ENCODE results near the gene DLG1.

Gene DLG1

DNA sequence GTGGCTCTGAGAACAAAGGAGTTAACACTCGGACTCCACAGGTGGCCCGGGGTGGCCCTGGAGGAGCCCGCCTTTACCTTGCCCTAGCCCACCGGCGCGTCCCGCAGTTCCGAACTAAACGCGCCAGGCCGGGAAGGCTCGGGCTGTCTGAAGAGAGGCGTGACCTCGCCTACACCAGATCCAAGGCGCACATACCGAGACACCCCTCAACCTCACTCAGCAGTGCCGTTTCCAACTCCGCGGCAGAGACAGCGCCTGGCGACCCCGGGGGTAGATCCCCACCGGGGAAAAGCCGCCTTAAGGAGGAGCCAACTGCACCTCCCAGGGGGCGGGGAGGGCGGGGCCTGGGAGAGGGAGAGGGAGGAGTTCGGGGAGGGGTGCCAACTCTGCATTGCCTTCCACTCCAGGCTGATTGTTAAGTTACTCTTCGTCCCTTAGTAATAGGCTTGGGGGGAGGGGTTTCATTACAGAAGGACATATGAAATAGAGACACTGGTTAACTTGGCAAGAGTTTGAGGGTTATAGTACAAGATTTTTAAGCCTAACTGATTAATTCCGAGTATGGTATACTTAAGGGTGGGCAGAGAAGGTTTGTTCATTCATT, at the start of gene DLG1:
DLG1 (minus strand) TSS at position 272 of the 604 bp plus-strand sequence. CDS start 1,408 bp downstream, outside the sequence.
- DNase-seq (ENCODE audit: low read depth in 2 of 2), result peak; percentile 76 to 80

DNA sequence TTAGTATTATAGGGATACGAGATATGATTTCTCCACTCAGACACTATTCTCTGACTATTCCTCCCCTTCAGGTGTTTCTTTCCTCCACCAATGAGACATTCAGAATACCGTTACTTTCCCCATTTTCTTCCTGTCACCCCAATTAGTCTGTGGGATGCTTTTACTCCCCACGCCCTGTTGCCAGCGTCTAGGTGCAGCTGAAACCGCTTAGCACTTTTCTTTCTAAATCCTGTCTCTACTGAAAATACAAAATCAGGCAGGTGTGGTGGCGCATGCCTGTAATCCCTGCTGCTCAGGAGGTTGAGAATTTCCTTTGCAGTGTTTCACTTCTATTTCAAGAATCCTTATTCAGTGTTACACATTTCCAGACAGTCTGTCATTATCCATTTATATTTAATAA, 49.6 kb upstream of the DLG1 start:
- DNase-seq (ENCODE audit: low read depth in 2 of 2), result no peak

DNA sequence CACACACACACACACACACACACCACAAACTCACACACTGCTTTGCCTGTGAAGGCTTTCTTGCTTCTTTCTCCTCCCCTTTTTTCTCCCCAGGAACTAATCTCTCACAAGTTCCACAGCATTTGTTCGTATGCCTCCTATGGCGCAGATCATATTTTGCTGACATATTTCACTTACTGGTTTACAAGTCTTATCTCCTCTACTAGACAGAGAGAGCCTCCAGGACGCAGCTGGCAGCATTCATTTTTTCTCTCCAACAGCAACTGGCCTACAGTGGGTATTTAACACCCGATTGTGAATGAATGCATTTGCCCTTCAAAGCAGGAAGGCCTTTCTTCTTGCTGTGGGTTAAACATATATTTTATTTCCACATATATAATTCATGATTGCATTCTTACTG, 47.0 kb upstream of the DLG1 start:
- no peak for DNase-seq (ENCODE audit: low read depth in 2 of 2)

DNA sequence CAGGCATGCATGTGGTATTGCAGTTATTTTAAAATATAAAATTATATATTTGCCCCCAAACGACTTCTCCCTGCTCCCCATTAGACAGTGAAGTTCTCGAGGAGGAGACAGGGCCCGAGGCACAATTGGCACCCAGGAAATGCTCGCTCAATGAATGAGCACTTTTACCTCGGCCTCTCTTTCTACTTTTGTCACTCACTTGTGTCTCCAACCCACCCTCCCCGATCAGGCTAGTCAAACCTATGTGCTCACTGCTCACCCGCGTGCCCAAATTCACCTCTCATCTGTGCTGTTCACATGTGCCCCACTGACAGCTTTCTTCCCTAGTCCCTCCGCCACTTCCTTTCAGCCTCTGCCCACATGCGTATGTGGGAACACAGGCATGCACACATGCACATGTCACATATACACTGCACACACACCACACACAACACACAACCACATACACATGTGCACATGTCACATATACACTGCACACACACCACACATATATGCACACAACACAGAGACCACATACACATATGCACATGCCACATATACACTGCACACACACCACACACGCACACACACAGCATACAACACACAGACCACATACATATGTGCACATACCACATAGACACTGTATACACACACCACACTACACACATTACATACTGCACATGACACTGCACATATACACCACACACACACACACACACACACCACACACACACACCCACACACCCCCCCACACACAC, 46.3 kb upstream of the DLG1 start:
- DNase-seq (ENCODE audit: low read depth in 2 of 2), result no peak

DNA sequence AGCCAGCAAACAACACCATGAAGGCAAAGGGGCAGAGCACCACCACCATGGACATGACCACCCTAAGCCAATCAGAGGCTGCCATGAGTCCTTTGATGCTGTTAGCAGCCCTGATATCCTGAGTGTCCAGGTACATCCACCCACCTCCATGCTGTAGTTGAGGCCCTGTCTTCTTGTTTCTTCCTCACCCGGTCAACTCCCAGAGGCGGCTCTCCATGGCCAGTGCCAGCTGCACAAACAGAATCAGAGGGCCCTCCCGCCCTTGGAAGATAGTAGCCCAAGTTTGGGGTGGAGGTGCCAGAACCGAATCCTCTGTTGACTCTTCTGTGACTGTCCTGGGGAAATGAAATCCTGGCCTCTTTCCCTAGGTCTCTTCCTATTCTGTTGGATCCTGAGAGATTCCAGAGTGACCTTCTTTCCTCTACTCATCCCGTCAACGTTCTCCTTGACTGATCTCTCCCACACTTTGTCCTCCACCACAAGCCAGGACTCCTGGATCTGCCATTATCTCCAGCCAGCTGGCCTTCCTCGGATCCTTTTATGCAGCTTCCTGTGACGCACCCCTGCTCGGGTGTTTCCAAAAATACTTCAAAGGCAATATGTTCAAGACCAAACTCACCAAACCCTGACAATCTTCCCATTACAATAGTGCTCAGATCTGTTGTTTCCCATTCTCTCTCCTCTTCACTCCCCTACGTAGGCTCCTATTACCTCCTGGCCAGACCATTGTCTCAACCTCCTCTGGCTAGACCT, 45.4 kb upstream of the DLG1 start:
- DNase-seq (ENCODE audit: low read depth in 2 of 2), result no peak

DNA sequence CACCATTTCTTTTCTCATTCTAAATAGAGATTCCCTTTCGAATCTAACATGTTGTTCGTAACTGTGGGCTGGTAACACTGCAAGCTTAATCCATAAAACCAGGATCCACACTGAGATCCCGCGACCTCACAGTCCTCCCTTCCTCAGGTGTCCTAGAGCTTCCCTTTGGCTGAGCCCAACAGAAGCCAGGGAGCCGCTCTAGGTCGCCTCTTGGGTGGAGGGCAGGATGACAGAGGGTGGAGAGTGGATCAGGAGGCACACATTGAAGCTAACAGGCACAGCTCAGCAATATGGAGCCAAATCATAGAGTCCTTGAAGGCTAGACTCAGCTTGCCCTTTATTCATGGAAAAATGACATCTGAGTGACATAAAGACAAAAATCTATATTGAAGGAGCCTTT, 44.7 kb upstream of the DLG1 start:
- no peak for DNase-seq (ENCODE audit: low read depth in 2 of 2)

DNA sequence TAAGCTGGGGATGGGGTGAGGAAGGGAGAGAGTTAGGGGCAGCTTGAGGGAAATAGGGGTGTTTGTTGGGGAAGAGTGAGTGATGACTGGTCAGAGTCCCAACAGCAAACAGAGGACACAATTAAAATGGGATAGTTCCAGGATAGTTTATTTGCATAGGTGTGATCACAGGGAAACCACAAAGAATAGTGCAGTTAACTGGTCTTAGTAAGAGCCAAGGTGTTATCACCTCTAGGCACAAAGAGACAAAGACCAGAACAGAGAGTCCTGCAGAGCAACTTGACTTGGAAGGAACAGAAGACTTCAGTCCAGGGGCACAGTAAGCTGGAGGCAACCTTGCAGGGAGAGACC, 42.1 kb upstream of the DLG1 start:
- DNase-seq (ENCODE audit: low read depth in 2 of 2), result no peak

DNA sequence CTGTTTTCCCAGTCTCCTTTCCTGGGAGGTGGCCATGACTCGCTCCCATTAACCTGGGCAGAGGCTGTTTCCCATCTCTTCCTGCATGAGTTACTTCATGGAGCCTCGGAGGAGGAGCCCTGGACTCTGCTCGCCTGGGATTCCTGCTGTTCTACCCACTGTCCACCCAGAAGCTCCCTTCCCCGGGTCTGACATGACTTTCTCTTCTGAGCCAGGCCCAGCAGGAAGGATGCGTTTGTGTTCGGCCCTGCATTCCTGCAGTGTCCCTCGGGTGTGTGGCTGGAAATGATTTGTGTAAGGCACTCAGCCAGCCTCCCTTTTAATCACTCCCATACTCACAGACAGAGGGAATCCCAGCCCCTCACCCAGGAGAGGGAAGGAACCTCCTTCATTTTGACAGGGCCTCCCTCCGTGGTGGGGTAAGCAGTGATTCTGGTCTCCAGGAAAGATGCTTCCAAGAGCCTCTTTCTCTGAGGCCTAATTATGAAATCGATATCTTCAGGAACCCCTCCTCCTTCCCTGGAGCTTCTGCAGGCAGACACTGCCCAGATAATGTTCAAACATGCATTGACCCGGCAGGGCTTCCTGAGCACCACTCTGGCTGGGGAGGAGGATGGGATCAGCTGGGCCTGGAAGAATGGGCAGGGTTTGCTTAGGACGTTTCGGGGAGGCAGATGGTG, 41.6 kb upstream of the DLG1 start:
- no peak for DNase-seq (ENCODE audit: low read depth in 2 of 2)

DNA sequence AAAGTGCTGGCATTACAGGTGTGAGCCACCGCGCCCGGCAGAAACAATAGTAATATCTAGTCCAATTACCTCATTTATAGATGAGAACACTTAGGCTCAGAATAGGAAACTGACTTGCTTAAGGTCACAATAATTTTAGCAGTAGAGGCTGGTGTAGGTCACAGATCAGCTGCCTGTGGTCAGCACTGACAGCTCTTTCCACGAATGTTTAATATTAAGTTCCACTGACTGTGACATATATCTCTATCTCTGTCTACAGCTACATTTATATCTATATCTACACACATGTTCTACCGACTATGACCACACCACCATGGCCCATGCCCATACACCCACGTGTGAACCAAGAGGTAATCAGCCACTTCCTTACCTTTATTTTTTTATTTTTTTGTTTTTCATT, 40.2 kb upstream of the DLG1 start:
- no peak for DNase-seq (ENCODE audit: low read depth in 2 of 2)

DNA sequence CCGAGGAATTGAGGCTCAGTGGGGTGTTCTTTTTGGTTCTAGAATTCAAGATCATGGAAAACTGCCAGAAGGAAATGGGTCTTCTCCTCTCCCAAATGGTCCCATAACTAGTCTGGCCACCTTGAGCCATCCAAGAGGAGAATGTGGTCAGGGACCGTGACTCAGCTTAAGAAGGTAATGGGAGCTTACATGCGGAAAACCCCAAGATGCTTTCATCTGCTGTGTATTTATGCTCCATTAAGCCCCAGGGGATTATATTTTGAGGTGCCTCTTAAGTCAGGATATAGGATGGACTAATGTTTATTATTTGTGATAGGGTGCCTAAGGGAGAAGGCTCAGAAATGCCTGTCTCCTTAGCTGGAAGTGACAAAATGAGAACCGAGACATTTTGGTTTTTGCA, 39.2 kb upstream of the DLG1 start:
- DNase-seq (ENCODE audit: low read depth in 2 of 2), result no peak

DNA sequence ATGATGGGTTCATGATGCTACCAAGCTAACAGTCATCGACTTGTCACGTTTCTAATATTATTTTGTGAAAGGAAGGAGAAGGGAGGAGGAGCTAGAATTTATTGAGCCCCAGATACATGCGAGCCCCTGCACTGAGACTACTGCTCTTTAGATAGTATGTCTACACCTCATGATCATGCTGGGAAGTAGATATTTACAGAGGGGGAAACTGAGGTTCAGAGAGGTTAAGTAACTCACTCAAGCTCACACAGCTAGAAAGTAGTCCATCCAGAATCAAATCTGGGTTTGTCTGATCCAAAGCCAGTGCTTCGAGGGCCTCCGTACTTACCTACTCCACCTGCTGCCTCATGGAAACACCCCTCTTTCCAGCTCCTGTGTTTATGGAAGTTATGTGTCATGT, 38.8 kb upstream of the DLG1 start:
- DNase-seq (ENCODE audit: low read depth in 2 of 2), result no peak

DNA sequence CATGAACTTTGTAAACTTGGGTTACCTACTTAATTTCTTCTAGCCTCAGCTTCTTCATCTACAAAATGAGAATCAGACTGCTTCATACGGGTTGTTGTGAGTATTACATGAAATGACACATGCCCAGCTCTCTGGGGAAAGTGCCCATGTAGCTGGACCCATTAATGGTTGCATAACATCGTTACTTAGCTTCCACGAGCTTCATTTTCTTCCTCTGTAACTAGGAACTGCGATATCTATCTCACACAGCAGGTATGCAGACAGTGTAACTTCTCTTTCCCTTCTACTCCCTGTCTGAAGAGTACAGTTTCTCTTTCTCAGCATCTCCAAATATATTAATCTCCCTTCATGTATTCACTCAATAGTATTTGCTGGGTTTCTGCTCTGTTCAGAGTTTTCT, 37.9 kb upstream of the DLG1 start:
- no peak for DNase-seq (ENCODE audit: low read depth in 2 of 2)

DNA sequence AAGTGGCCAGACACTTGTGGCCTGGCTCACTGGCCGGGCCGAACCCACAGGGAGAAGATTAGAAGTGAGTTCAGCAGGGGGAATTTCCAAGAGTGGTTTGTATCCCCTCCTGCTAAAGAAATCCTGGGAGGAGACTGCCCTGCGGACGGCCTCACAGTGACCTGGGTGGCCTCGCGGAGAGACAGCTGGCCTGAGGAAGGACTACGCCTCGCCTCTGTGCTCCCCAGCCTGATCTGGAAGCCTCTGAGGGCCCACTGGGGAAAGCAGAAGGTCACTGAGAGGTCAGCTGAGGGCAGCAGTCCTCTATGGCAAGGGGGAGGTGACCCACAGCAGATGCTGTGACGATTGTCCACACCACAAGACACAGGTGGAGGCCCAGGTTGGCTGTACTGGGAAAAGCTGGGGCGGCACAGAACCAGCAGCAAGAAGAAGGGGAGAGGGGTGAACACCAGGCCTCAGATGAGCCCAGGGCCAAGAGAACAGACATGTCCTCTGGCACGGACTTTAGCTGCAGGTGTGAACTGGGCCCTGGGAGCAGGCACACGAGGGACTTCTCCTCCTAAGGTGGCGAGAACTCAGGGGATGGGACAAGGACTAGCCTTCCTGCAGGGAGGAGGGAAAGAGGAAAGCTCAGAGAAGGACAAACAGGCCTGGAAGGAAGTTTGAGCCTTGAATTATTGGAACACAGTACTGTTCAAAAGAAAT, 37.2 kb upstream of the DLG1 start:
- DNase-seq (ENCODE audit: low read depth in 2 of 2), result no peak

DNA sequence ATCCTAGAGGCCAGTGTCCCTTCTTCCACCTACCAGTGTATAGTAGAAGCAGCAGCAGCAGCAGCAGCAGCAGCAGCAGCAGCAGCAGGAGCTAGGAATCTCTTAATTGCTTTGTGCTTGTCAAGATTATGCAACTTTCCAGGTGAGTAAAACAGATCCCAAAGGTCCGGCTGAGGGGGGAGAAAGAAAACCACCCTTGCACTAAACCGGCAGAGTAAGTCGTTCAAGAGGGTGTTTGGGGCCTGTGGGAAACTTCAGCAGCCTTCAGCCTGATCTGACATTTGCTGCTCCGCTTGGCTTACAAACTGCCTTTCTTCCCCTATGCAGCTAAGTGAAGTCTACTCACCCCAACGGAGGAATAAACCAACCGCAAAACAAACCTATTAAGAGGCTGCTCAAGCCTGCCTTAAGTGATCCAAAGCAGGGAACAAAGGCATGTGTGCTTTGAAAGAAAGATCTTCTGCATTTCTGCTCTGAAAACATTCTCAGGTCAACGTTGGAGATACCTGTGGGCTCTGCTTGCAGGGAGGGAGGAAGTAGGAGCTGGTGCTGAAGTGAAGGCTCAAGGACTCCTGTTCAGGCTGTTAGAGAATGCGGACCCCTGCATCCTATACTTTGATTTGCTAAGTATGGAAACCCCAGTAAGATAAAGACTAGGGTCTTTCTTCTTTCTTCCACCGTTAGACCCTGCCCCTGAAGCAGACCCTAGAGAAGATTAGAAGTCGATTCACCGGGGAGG, 35.7 kb upstream of the DLG1 start:
- DNase-seq (ENCODE audit: low read depth in 2 of 2), result no peak

DNA sequence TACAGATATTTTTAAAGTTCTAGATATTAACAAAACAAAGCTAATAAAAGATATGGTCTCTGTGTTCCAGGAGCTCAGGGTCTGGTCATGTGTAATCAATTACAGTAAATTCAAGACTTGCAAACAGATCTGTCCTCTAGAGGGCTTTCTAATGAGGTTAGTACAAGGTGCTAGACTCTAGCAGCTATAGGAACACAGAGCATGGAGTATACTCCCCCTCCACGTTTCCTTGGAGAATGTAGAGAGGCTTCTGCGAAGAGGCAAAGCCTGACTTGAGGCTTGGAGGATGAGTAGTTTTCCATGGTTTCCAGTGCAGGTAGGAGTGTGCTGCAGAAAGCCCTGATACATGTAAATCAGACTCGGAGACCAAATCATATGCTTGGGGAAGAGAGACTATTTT, 32.7 kb upstream of the DLG1 start:
- no peak for DNase-seq (ENCODE audit: low read depth in 2 of 2)

DNA sequence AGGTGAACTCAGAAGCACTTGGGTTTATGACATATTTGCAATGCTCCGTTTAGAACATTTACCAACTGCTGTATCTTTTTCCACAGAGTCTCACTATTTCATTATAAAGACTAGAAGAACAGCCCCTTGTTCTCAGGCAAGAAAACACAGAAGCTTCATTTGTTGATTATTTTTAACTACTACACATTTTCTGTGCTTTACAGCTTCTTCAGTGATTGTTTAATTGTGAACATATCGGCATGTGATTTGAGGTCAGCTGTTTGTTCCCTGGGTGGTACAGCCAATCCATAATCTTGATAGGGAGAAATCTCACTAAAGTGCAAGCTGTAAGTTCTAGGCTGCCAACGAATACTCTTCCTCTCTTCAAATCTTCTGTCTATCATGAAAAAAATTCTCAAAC, 31.0 kb upstream of the DLG1 start:
- no peak for DNase-seq (ENCODE audit: low read depth in 2 of 2)

DNA sequence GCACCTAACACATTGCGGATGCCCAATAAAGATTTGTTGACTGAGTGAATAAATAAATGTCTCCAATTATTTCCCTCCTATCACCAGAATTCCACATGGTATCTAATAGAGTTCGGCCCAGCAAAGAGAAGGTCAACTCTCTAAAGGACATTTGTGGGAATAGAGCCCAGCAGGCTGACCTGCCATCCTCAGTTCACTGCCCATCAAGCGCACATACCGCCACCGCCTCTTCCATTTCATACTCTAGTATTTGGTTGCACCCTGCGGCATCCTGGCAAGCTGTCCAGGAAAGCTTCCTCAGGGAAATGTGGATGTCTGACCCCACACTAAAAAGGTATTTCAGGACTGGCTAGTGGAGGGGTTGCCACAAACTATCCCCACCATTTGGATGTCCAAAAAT, 29.8 kb upstream of the DLG1 start:
- no peak for DNase-seq (ENCODE audit: low read depth in 2 of 2)

DNA sequence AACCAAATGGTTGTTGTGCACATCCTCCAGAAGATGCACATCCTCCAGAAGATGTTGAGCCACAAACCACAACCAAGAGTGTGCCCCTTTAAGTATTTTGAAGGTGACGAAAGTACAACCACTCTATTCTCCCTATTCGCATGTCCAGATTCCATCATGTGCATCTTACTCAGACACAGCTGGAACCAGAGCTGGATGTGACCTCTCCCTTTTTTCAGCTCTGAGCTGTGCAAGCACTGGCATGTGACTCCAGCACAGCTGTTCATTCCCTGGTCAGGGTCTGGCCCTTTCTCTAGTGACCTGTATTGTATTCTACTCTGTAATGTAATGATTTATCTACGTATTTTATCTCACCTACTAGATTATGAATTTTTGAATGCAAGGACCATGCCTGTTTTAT, 29.3 kb upstream of the DLG1 start:
- DNase-seq (ENCODE audit: low read depth in 2 of 2), result no peak

DNA sequence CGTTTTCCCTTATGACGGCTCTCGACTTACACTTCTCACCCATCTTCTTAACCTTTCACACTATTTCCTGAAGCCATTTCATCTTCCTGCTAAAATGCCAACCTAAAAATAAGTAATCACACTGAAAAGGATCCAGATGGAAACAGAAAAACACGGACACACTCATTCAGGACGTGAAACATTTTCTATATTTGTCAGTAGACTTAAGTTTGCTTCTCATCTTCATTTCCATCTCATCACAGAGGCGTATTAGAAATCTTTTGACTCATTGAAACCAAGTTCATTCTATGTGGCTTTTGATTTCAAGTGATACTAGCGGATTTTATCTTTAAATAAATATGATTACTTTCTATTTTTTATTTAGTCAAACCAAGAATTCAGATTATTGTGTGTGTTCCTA, 27.4 kb upstream of the DLG1 start:
- DNase-seq (ENCODE audit: low read depth in 2 of 2), result no peak

DNA sequence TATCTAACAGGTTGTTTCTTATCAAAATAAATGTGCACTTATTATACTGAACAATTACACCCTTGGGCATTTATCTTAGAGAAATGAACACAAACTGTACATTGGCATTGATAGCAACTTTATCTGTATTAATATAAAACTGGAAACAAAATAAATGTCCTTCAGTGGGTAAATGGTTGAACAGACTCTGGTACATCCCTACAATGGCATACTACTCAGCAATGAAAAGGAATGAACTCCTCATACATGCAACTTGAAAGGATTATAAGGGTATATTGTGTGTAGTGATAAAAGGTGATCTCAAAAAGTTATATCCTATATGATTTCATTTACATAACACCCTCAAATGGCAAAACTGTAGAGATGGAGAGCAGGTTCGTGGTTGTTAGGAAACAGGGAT, 23.7 kb upstream of the DLG1 start:
- DNase-seq (ENCODE audit: low read depth in 2 of 2), result no peak

DNA sequence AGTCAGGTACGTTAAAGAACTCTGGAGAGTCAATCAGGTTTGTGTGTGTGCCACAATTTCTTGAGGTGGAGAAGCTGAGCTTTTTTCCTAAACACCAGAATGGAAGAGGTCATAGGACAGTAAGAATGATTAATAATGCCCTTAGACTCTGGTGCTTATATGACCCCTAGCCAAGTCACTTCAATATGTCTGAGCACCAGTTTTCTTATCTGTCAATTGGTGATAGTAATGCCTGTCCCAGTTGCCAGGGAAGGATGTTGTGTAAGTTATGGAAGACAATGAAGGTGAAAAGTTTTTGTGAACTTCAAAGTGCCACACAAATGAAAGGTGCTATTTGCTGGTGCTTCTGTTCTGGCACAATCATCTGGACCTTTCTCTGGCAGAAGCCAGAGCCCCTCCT, 22.2 kb upstream of the DLG1 start:
- no peak for DNase-seq (ENCODE audit: low read depth in 2 of 2)

Data from stimulated activated CD8-positive, alpha-beta memory T cell treated with anti-CD3 and anti-CD28 coated beads, Interleukin-2, amount 100 ng/mL, for 48 hours (primary cell).